GM12892 (cell line): ENCODE data around the gene JAKMIP1.
A peak's percentile ranks its signal among the peaks of the same experiment; 100 is the strongest.
"Not testable (repeated sequence)": the region's sequence is repeated elsewhere in the genome, so short reads cannot be mapped to it uniquely, and the experiment has no call there.

ENCODE experiments used
- DNase-seq: peaks from one replicate; pipeline ENCODE4 v3.0.0; 2011; ENCODE audit not compliant: insufficient read length
- FAIRE-seq: peaks from 2 replicates; lab custom pipeline; 2011; peaks lifted over from hg19 to GRCh38; lab: Jason Lieb, UNC
- POLR2A ChIP-seq: IDR thresholded peaks from 2 replicates; pipeline ENCODE4 v1.6.1; 2011; ENCODE audit warnings: low read depth, low read length, control low read depth
- POLR2AphosphoS5 ChIP-seq: IDR thresholded peaks from 2 replicates; pipeline ENCODE4 v1.6.1; 2011; ENCODE audit warnings: low read depth, low read length, control low read depth
- TAF1 ChIP-seq: IDR thresholded peaks from 2 replicates; pipeline ENCODE4 v1.6.1; 2011; ENCODE audit warnings: low read depth, mild to moderate bottlenecking, control low read depth, low read length, borderline replicate concordance

Gene JAKMIP1

GRCh38 chr4:6017030-6017429, 183.3 kb downstream of the JAKMIP1 start:
- FAIRE-seq, result no peak
- DNase-seq, result no peak
- TF ChIP-seq TAF1, result no peak
- no peak for TF ChIP-seq POLR2A
- no peak for TF ChIP-seq POLR2AphosphoS5

- FAIRE-seq (no peak), DNase-seq (no peak)
- no peak for TF ChIP-seq POLR2A
- TF ChIP-seq TAF1, result no peak
- no peak for TF ChIP-seq POLR2AphosphoS5
These were observed 186.8 kb downstream of the JAKMIP1 start for GRCh38 chr4:6013564-6013963.

GRCh38 chr4:6012200-6012599, 188.1 kb downstream of the JAKMIP1 start:
- no peak for DNase-seq
- TF ChIP-seq TAF1 (no peak), POLR2A (no peak), POLR2AphosphoS5 (no peak)
- FAIRE-seq, result no peak

- no peak for DNase-seq
- FAIRE-seq, result no peak
- TF ChIP-seq POLR2A, result no peak
- no peak for TF ChIP-seq POLR2AphosphoS5
- no peak for TF ChIP-seq TAF1
These were observed 188.7 kb downstream of the JAKMIP1 start for GRCh38 chr4:6011686-6012085.

GRCh38 chr4:6011271-6011671, 189.1 kb downstream of the JAKMIP1 start:
- DNase-seq (no peak), FAIRE-seq (no peak)
- no peak for TF ChIP-seq POLR2A
- no peak for TF ChIP-seq POLR2AphosphoS5
- TF ChIP-seq TAF1, result no peak

- FAIRE-seq (no peak), DNase-seq (no peak)
- TF ChIP-seq POLR2AphosphoS5, result no peak
- no peak for TF ChIP-seq POLR2A
- no peak for TF ChIP-seq TAF1
These were observed 189.6 kb downstream of the JAKMIP1 start for GRCh38 chr4:6010789-6011188.

GRCh38 chr4:6009452-6009851, 190.9 kb downstream of the JAKMIP1 start:
- no peak for DNase-seq
- TF ChIP-seq TAF1, result no peak
- FAIRE-seq, result no peak

- TF ChIP-seq TAF1, result no peak
- TF ChIP-seq POLR2AphosphoS5, result no peak
- no peak for TF ChIP-seq POLR2A
- no peak for DNase-seq
- FAIRE-seq, result no peak
These were observed 191.5 kb downstream of the JAKMIP1 start for GRCh38 chr4:6008766-6009385.

GRCh38 chr4:6008092-6008551, 192.2 kb downstream of the JAKMIP1 start:
- no peak for TF ChIP-seq POLR2AphosphoS5
- TF ChIP-seq POLR2A, result no peak
- TF ChIP-seq TAF1, result no peak
- DNase-seq, result no peak
- FAIRE-seq, result no peak

GRCh38 chr4:6005175-6005574, 195.2 kb downstream of the JAKMIP1 start:
- no peak for TF ChIP-seq POLR2AphosphoS5
- TF ChIP-seq POLR2A, result no peak
- TF ChIP-seq TAF1, result no peak
- DNase-seq (no peak), FAIRE-seq (no peak)

GRCh38 chr4:6003485-6003884, 196.9 kb downstream of the JAKMIP1 start:
- FAIRE-seq, result peak; percentile 63
- not testable (repeated sequence) for DNase-seq

- FAIRE-seq (no peak), DNase-seq (no peak)
These were observed 197.4 kb downstream of the JAKMIP1 start for GRCh38 chr4:6002926-6003325.

GRCh38 chr4:6002492-6002833, 197.9 kb downstream of the JAKMIP1 start:
- no peak for TF ChIP-seq POLR2AphosphoS5
- no peak for TF ChIP-seq TAF1
- no peak for TF ChIP-seq POLR2A
- no peak for DNase-seq
- FAIRE-seq, result no peak

More at GRCh38 chr4:6002926-6003325, 197.4 kb downstream of the JAKMIP1 start:
- TF ChIP-seq TAF1 (no peak), POLR2A (no peak)
